H1 (cell line): ENCODE measurements around the gene FLNA. TPM values are rescaled to one million over a fixed set of nuclear protein-coding genes. Genes with fewer than 3 reads are reported as not detected.

Experiments
- CTCF ChIA-PET: fragments of 300-600 bp; sonication (Branson Sonifier 250); formaldehyde crosslinking; loops from one replicate; lab custom pipeline; 2021; ENCODE audit not compliant: partially characterized antibody; lab: Charles Lee
- POLR2A ChIA-PET: fragments of 300-600 bp; sonication (Branson Sonifier 250); formaldehyde crosslinking; loops from one replicate; lab custom pipeline; 2021; ENCODE audit warnings: inconsistent platforms; ENCODE audit not compliant: partially characterized antibody; lab: Charles Lee
- DNase-seq, 2 experiments: peaks; one replicate each; pipeline versions ENCODE4 v3.0.0 to v3.0.0-alpha.2; 2010 to 2022; ENCODE audit warnings: low spot score in 2 of 2, low read depth in 1 of 2, mixed read lengths in 1 of 2
- FAIRE-seq: peaks from 2 replicates; lab custom pipeline; 2011; peaks lifted over from hg19 to GRCh38; lab: Jason Lieb, UNC
- H2AFZ ChIP-seq: 2 replicates; pipeline ENCODE4 v1.8.1; 2012; ENCODE audit warnings: low read length, inconsistent platforms
- H2AK5ac ChIP-seq: 2 replicates; pipeline ENCODE4 v1.6.1; 2013; ENCODE audit warnings: low read depth, low read length
- H2BK120ac ChIP-seq: replicated peaks from 2 replicates; pipeline ENCODE3; 2013; ENCODE audit warnings: low read depth, low read length, inconsistent platforms
- H2BK12ac ChIP-seq: 2 replicates; pipeline ENCODE4 v1.6.1; 2013; ENCODE audit warnings: low read depth, low read length
- H2BK15ac ChIP-seq: 2 replicates; pipeline ENCODE4 v1.6.1; 2013; ENCODE audit warnings: low read length
- H2BK20ac ChIP-seq: 2 replicates; pipeline ENCODE4 v1.6.1; 2013; ENCODE audit warnings: low read length
- H2BK5ac ChIP-seq: 2 replicates; pipeline ENCODE4 v1.6.1; 2013; ENCODE audit warnings: low read depth, low read length
- H3K14ac ChIP-seq: 2 replicates; pipeline ENCODE4 v1.6.1; 2013; ENCODE audit warnings: inconsistent platforms; ENCODE audit not compliant: insufficient read length
- H3K18ac ChIP-seq: 2 replicates; pipeline ENCODE4 v1.6.1; 2013; ENCODE audit warnings: low read length; ENCODE audit errors: extremely low read depth
- H3K23ac ChIP-seq: 2 replicates; pipeline ENCODE4 v1.6.1; 2013; ENCODE audit warnings: inconsistent platforms; ENCODE audit not compliant: insufficient read length
- H3K23me2 ChIP-seq: 2 replicates; pipeline ENCODE4 v1.6.1; 2013; ENCODE audit warnings: low read depth, low read length
- H3K27ac ChIP-seq: 2 replicates; pipeline ENCODE4 v1.6.1; 2011; ENCODE audit warnings: low read depth, low read length, inconsistent platforms
- H3K27me3 ChIP-seq, 4 experiments: replicated peaks in 1 of 4; 1 replicate in 1 of 4; 2 replicates in 3 of 4; pipeline versions ENCODE4 v1.6.1 to v1.8.1; 2011 to 2013; ENCODE audit warnings: low read length in 3 of 4, mild to moderate bottlenecking in 3 of 4, inconsistent platforms in 2 of 4, mixed read lengths in 2 of 4, moderate library complexity in 1 of 4; ENCODE audit not compliant: control insufficient read depth in 3 of 4, insufficient read depth in 3 of 4; ENCODE audit errors: extremely low read depth in 1 of 4
- H3K36me3 ChIP-seq, 4 experiments: 2 replicates each; pipeline versions ENCODE4 v1.6.1 to v1.8.1; 2011 to 2013; ENCODE audit warnings: mild to moderate bottlenecking in 4 of 4, low read length in 3 of 4, moderate library complexity in 2 of 4, control low read depth in 1 of 4, inconsistent platforms in 1 of 4; ENCODE audit not compliant: insufficient read depth in 4 of 4, control insufficient read depth in 2 of 4
- H3K4ac ChIP-seq: replicated peaks from 2 replicates; pipeline ENCODE3; 2013; ENCODE audit warnings: low read length, low read depth, mixed read lengths, inconsistent platforms; ENCODE audit not compliant: insufficient read length
- H3K4me1 ChIP-seq, 4 experiments: replicated peaks in 1 of 4; 1 replicate in 1 of 4; 2 replicates in 3 of 4; pipeline versions ENCODE4 v1.6.1 to v1.8.1; 2011 to 2013; ENCODE audit warnings: low read length in 3 of 4, inconsistent platforms in 2 of 4, mixed read lengths in 1 of 4; ENCODE audit not compliant: insufficient read depth in 4 of 4, control insufficient read depth in 3 of 4
- H3K4me2 ChIP-seq, 2 experiments: 2 replicates each; pipeline versions ENCODE4 v1.6.1 to v1.8.1; 2011 to 2013; ENCODE audit warnings: low read depth in 2 of 2, low read length in 2 of 2, control low read depth in 1 of 2, inconsistent platforms in 1 of 2, mild to moderate bottlenecking in 1 of 2; ENCODE audit not compliant: insufficient read depth in 1 of 2
- H3K4me3 ChIP-seq, 4 experiments: fragments of 200-600, 300-600 bp in 1 of 4; sonication (generic), shearing (Covaris generic), sonication (Bioruptor Twin) in 1 of 4; 2 replicates each; pipeline versions ENCODE4 v1.5.1 to v1.8.1; 2011 to 2016; ENCODE audit warnings: low read length in 4 of 4, low read depth in 3 of 4, control low read depth in 2 of 4, inconsistent platforms in 2 of 4, mild to moderate bottlenecking in 2 of 4, mixed read lengths in 1 of 4, moderate library complexity in 1 of 4; ENCODE audit not compliant: insufficient read depth in 2 of 4; ENCODE audit errors: extremely low read depth in 1 of 4
- H3K56ac ChIP-seq: replicated peaks from 2 replicates; pipeline ENCODE3; 2013; ENCODE audit warnings: low read depth, mild to moderate bottlenecking, mixed read lengths, low read length, inconsistent platforms; ENCODE audit not compliant: insufficient read length
- H3K79me1 ChIP-seq: 2 replicates; pipeline ENCODE4 v1.6.1; 2013; ENCODE audit warnings: low read depth, low read length, control low read depth
- H3K79me2 ChIP-seq, 2 experiments: 2 replicates each; pipeline versions ENCODE4 v1.6.1 to v1.8.1; 2012 to 2013; ENCODE audit warnings: low read length in 2 of 2, mild to moderate bottlenecking in 2 of 2, inconsistent platforms in 1 of 2; ENCODE audit not compliant: insufficient read depth in 2 of 2, control insufficient read depth in 1 of 2
- H3K9ac ChIP-seq, 4 experiments: replicated peaks in 1 of 4; 1 replicate in 1 of 4; 2 replicates in 3 of 4; pipeline versions ENCODE4 v1.6.1 to v1.8.1; 2011 to 2013; ENCODE audit warnings: low read depth in 3 of 4, low read length in 3 of 4, control low read depth in 2 of 4, mild to moderate bottlenecking in 2 of 4, moderate library complexity in 2 of 4, inconsistent platforms in 1 of 4; ENCODE audit errors: extremely low read depth in 1 of 4
- H3K9me3 ChIP-seq, 2 experiments: 2 replicates each; pipeline versions ENCODE4 v1.6.1 to v1.8.1; 2012 to 2013; ENCODE audit warnings: mild to moderate bottlenecking in 2 of 2, moderate library complexity in 2 of 2, control low read depth in 1 of 2, inconsistent platforms in 1 of 2, low read depth in 1 of 2, low read length in 1 of 2, mixed read lengths in 1 of 2; ENCODE audit not compliant: insufficient read depth in 2 of 2
- H4K20me1 ChIP-seq, 2 experiments: replicated peaks in 1 of 2; 2 replicates each; pipeline versions ENCODE3 to v1.8.1; 2011 to 2013; ENCODE audit warnings: inconsistent platforms in 2 of 2, low read length in 2 of 2, mild to moderate bottlenecking in 1 of 2; ENCODE audit not compliant: insufficient read depth in 2 of 2, control insufficient read depth in 1 of 2
- H4K5ac ChIP-seq: 2 replicates; pipeline ENCODE4 v1.6.1; 2013; ENCODE audit warnings: low read length, low read depth, mixed read lengths, inconsistent platforms; ENCODE audit not compliant: insufficient read length
- H4K8ac ChIP-seq: 2 replicates; pipeline ENCODE4 v1.8.0; 2013; ENCODE audit warnings: mild to moderate bottlenecking, moderate library complexity, low read length, inconsistent platforms; ENCODE audit not compliant: insufficient read depth; ENCODE audit errors: extremely low read depth
- H4K91ac ChIP-seq: replicated peaks from 2 replicates; pipeline ENCODE3; 2013; ENCODE audit warnings: low read length, mixed read lengths, inconsistent platforms; ENCODE audit not compliant: insufficient read length
- CBX5 ChIP-seq: fragments of 300-800, 300-1000 bp; sonication (generic); IDR thresholded peaks from 2 replicates; pipeline ENCODE4 v1.7.1; 2016; ENCODE audit warnings: antibody characterized with exemption, low read length, low read depth
- CBX8 ChIP-seq: fragments of 300-800, 300-1000 bp; sonication (generic); IDR thresholded peaks from 2 replicates; pipeline ENCODE4 v1.7.1; 2016; ENCODE audit warnings: low read depth, low read length, borderline replicate concordance
- EZH2 ChIP-seq: fragments of 200-600 bp; sonication (generic); IDR thresholded peaks from 2 replicates; pipeline ENCODE4 v1.7.1; 2012; ENCODE audit warnings: low read depth, mild to moderate bottlenecking, moderate library complexity, low read length, inconsistent platforms; ENCODE audit not compliant: severe bottlenecking
- FOSL1 ChIP-seq: IDR thresholded peaks from 2 replicates; pipeline ENCODE4 v1.6.1; 2011; ENCODE audit warnings: mild to moderate bottlenecking, low read depth, low read length, moderate library complexity; ENCODE audit not compliant: insufficient read depth
- GABPA ChIP-seq: IDR thresholded peaks from 2 replicates; pipeline ENCODE4 v1.6.1; 2011; ENCODE audit warnings: mild to moderate bottlenecking, low read length, moderate library complexity, borderline replicate concordance; ENCODE audit not compliant: insufficient read depth
- HDAC2 ChIP-seq, 2 experiments: fragments of 300-600 bp in 1 of 2; sonication (generic) in 1 of 2; IDR thresholded peaks; 2 replicates each; pipeline ENCODE4 v1.6.1; 2011 to 2012; ENCODE audit warnings: low read depth in 2 of 2, low read length in 2 of 2, mild to moderate bottlenecking in 2 of 2, moderate library complexity in 2 of 2, borderline replicate concordance in 1 of 2, inconsistent platforms in 1 of 2
- NANOG ChIP-seq: IDR thresholded peaks from 2 replicates; pipeline ENCODE4 v1.6.1; 2011; ENCODE audit warnings: low read length, low read depth, mild to moderate bottlenecking, inconsistent platforms; ENCODE audit not compliant: insufficient read depth, poor library complexity, severe bottlenecking
- POU5F1 ChIP-seq: IDR thresholded peaks from 2 replicates; pipeline ENCODE4 v1.6.1; 2011; ENCODE audit warnings: low read depth, mild to moderate bottlenecking, low read length, moderate library complexity
- RFX5 ChIP-seq: IDR thresholded peaks from 2 replicates; pipeline ENCODE4 v1.6.1; 2011; ENCODE audit warnings: low read depth, low read length, improper control_type of control experiment, borderline replicate concordance
- SAP30 ChIP-seq: fragments of 300-600 bp; sonication (generic); IDR thresholded peaks from 2 replicates; pipeline ENCODE4 v1.7.1; 2012; ENCODE audit warnings: low read length, moderate library complexity, mild to moderate bottlenecking, inconsistent platforms; ENCODE audit not compliant: insufficient read depth, insufficient replicate concordance
- SIRT6 ChIP-seq: IDR thresholded peaks from one replicate; pipeline ENCODE4 v1.7.1; 2012; ENCODE audit warnings: low read length, inconsistent platforms
- SP2 ChIP-seq: IDR thresholded peaks from 2 replicates; pipeline ENCODE4 v1.6.1; 2012; ENCODE audit warnings: mild to moderate bottlenecking, low read length, inconsistent platforms
- WGBS, 2 experiments: shearing (Covaris generic) in 1 of 2; methylation state at CpG; one replicate each; pipeline versions ENCODE4 v1.1.6 to v1.1.7; 2013 to 2015; ENCODE audit warnings: low lambda C conversion rate in 2 of 2, mixed read lengths in 2 of 2, inconsistent platforms in 1 of 2, low coverage in 1 of 2, missing lambda C conversion rate in 1 of 2; ENCODE audit not compliant: insufficient replicate concordance in 2 of 2, insufficient coverage in 1 of 2, insufficient read length in 1 of 2; ENCODE audit errors: extremely low coverage in 1 of 2, missing lambda C conversion rate in 1 of 2; 5-methylcytosine and 5-hydroxymethylcytosine counted together
- polyA plus RNA-seq, 7 experiments: library from polyadenylated mRNA; depleted of rRNA in 3 of 7; stranded (reverse) in 5 of 7; unstranded in 2 of 7; fragments of >200 nt in 5 of 7; fragments of 200-250 nt in 2 of 7; gene quantifications; 1 replicate in 5 of 7; 2 replicates in 1 of 7; 4 replicates in 1 of 7; pipeline versions ENCODE4 v1.2.1 to v1.2.3, GENCODE V29; 2011 to 2013; ENCODE audit warnings: missing spikeins in 2 of 7, mixed read lengths in 2 of 7
- total RNA-seq: library from RNA; stranded (reverse); fragmentation: NEBNext Ultra II Directional; extraction: Animal tissue kit (Norgen Biotek cat#: 25700); gene quantifications from 2 replicates; pipeline ENCODE4 v1.2.1, GENCODE V29; 2021

The FLNA gene
- total and polyA plus RNA-seq, 2 of the 8 experiments (the other 6 are each of a cell fraction or from before 2014, with no cell fraction given) = 315 to 925 TPM

GRCh38 chrX:154375156-154375504 lies 696 bp upstream of the FLNA start:
- no peak overlapping the region for H3K23ac ChIP-seq
- peak overlapping the region in 1 of 4 experiments; percentile 55; a peak in 2 of 8 replicates for H3K4me3 ChIP-seq
- DNase-seq = no peak
- no peak overlapping the region for H2BK5ac ChIP-seq
- 78% methylated on average over 10 of the region's 10 CpGs; no CpG with 5 or more reads in 1 of the 2 experiments for WGBS, 2 experiments
- H3K9me3 ChIP-seq = no peaks in the 10 kb centered on the region
- ChIA-PET POLR2A (interaction anchor here (1.3 to 5.7 kb wide), 3 partner anchors 9 to 24 kb away, joined by 4 to 96 read pairs (median 4); partner anchors contain the start of gene RPL10), CTCF (interaction anchor here (1.3 to 2.4 kb wide), 4 partner anchors 9 to 152 kb away, joined by 3 to 7 read pairs (median 4); no protein-coding TSS in a partner anchor)
- peaks cover 0 to 15% (median 9%) of the 10 kb centered on the region in 4 experiments; a peak in 6 of 7 replicates for H3K4me1 ChIP-seq
- no peak overlapping the region for H4K8ac ChIP-seq
- no peak overlapping the region for H3K4ac ChIP-seq
- H3K9ac ChIP-seq = no peak overlapping the region; a peak in 1 of 7 replicates
- H2BK15ac ChIP-seq = no peak overlapping the region
- no peak overlapping the region for H3K18ac ChIP-seq
- H4K20me1 ChIP-seq = no peaks in the 10 kb centered on the region
- H2BK120ac ChIP-seq = no peak overlapping the region
- H3K79me2 ChIP-seq = peaks cover 3 to 16% of the 10 kb centered on the region in 2 experiments; a peak in 3 of 4 replicates
- peaks cover 3% of the 10 kb centered on the region; the same call in 1 of the 2 replicates for H3K23me2 ChIP-seq
- no peak overlapping the region for H2AFZ ChIP-seq
- no peaks in the 10 kb centered on the region for H3K79me1 ChIP-seq
- H2BK20ac ChIP-seq = no peak overlapping the region
- H3K4me2 ChIP-seq = peak overlapping the region; percentile 45 to 62
- no peak overlapping the region for H3K27ac ChIP-seq
- no peak overlapping the region for H3K14ac ChIP-seq
- no peak overlapping the region for H4K91ac ChIP-seq
- no peak overlapping the region for H3K56ac ChIP-seq
- H4K5ac ChIP-seq = no peak overlapping the region
- H3K27me3 ChIP-seq = peaks cover 0 to 3% (median 0%) of the 10 kb centered on the region in 4 experiments; a peak in 2 of 7 replicates
- H3K36me3 ChIP-seq = peaks cover 0 to 4% (median 0%) of the 10 kb centered on the region in 4 experiments; a peak in 1 of 8 replicates
- H2BK12ac ChIP-seq = no peak overlapping the region
- H2AK5ac ChIP-seq = no peak overlapping the region
- FAIRE-seq = no peak
- TF ChIP-seq SP2 (no peak), CBX8 (no peak), CBX5 (no peak), SAP30 (no peak), EZH2 (no peak), NANOG (no peak), GABPA (no peak), SIRT6 (no peak), HDAC2 (IDR thresholded peaks at IDR 0.05; ENCODE audit: borderline replicate concordance in 1 of 2, low read depth in 2 of 2, low read length in 2 of 2) (no peak), POU5F1 (no peak), FOSL1 (no peak), RFX5 (no peak)
